Cerebellar cortex (tissue), 1 donor: ENCODE measurements around the gene NRN1L.
"Not testable (repeated sequence)": the region's sequence is repeated elsewhere in the genome, so short reads cannot be mapped to it uniquely, and the experiment has no call there.

ENCODE experiments used
- DNase-seq: peaks from one replicate; pipeline ENCODE4 v3.0.0-alpha.2; 2015; ENCODE audit warnings: low spot score

The NRN1L gene

DNA sequence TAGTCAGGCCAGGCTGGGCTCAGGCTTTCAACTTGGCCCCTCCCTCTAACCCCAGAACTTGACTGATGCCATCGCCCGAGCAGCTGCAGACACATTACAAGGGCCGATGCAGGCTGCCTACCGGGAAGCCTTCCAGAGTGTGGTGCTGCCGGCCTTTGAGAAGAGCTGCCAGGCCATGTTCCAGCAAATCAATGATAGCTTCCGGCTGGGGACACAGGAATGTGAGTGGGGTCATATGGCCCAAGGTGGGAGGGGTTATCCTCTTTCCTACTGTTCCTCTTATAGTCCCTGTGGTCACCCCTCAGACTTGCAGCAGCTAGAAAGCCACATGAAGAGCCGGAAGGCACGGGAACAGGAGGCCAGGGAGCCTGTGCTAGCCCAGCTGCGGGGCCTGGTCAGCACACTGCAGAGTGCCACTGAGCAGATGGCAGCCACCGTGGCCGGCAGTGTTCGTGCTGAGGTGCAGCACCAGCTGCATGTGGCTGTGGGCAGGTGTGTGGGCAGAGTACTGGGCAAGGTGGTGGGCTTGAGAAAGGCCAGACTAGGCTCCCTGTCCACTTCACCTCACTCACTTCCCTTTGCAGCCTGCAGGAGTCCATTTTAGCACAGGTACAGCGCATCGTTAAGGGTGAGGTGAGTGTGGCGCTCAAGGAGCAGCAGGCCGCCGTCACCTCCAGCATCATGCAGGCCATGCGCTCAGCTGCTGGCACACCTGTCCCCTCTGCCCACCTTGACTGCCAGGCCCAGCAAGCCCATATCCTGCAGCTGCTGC lies 2.1 kb upstream of the NRN1L start:
- DNase-seq, result no peak

DNA sequence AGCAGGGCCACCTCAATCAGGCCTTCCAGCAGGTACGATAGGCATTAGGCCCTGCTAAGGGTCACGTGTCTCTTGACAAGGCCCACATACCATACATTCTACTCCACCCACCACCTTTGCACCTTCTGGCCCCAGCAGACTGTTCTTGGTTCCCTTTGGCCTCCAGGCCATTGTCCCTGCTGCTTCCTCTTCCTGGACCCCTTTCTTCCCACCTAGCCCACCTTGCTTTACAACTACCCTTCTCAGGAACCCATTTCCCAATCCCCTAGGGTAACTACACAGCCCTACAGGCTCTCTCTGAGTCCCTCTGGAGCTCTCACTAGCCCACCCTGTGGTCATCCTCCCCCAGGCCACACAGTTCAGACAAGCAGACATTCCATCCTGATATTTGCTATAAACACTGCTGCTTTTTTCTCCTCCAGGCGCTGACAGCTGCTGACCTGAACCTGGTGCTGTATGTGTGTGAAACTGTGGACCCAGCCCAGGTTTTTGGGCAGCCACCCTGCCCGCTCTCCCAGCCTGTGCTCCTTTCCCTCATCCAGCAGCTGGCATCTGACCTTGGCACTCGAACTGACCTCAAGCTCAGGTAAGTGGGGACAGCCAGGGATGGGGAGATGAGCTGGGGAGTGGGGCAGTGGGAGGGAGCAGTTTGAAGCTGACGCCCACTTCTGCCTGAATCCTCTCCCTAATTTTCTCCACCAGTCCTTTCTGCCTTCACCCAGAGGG lies 1.4 kb upstream of the NRN1L start:
- no peak for DNase-seq

DNA sequence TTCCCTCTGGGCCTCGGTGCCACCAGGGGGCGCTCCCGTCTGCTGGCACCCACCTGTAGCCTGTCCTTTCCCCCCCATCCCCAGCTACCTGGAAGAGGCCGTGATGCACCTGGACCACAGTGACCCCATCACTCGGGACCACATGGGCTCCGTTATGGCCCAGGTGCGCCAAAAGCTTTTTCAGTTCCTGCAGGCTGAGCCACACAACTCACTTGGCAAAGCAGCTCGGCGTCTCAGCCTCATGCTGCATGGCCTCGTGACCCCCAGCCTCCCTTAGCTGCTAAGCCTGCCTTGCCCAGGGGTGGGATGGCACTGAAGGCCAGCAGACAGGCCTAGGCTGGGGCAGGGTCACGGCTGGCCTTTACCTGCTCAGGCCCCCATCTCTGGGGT lies 818 bp upstream of the NRN1L start:
- DNase-seq, result peak; percentile 52

DNA sequence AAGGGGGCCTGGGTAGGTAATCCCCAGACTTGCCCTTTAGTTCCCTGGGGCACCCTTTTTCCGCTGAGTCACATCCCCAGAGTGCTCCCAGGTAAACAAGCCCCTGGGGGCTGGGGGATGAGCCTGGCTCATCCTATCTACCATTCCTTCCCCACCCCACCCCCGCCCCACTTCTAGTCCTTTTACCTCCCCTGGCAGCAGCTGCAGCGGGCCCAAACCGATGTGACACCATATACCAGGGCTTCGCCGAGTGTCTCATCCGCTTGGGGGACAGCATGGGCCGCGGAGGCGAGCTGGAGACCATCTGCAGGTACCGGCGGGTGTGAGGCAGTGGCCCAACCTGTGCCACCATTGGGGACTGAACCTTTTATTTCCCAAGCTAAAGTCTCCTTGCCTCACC lies 860 bp downstream of the NRN1L start:
- no peak for DNase-seq

DNA sequence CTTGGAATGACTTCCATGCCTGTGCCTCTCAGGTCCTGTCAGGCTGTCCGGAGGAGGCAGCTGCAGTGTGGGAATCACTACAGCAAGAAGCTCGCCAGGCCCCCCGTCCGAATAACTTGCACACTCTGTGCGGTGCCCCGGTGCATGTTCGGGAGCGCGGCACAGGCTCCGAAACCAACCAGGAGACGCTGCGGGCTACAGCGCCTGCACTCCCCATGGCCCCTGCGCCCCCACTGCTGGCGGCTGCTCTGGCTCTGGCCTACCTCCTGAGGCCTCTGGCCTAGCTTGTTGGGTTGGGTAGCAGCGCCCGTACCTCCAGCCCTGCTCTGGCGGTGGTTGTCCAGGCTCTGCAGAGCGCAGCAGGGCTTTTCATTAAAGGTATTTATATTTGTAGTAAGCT lies 1.3 kb downstream of the NRN1L start:
- DNase-seq, result no peak

DNA sequence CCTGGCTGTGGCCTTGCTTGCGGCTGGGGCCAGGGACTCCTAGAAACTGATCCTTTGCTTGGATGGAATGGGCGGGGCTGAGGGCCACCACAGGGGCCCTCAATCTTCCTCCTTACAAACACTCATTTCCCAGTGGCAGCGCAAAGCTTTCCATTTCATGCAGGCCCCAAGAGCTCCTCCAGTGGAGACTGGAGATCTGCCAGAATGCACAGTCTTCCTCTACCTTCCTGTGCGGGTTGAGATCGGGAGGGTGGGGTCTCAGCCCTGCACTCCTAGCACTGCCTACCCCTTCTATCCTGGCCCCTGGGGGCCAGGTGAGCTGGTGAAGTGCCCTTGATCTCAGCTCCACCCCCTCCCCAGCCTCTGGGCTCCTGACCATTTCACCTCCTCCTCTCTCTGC lies 1.7 kb downstream of the NRN1L start:
- DNase-seq, result no peak

DNA sequence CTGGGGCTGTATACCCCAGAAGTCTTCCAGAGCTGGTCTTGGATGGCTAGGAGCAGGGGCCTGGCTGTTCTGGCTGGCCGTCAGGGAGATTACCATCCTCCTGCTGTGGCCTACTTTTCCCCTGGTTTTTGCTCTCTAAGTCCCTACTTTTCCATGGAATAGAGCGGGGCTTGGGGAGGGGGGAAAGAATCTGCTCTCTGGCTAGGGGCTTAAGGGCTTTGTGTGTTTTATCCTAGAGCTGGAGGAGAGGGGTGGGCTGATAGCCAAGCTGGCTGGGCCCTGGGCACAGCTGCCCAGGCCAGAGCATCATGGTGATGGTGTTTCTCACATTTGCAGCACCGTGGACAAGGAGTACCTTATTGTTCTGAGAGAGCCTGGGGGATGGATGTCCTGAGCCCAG lies 3.6 kb downstream of the NRN1L start:
- DNase-seq, result no peak

DNA sequence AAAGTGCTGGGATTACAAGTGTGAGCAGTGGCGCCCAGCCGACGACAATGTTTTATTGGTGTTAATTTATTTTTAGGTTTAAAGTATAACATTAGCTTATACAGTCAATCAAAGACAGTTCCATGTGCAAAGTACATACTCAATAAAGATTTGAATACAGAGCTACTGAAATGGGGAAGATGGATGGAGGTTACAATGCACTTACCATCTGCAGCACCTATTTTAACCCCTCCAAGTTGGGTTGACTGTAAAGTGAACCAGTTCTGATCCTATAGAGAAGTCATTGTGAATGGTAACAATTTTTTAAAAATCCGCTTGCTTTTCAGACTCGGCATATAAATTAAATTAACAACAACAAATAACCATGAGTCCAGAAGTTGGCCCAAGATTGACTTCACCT lies 7.7 kb downstream of the NRN1L start:
- no peak for DNase-seq

DNA sequence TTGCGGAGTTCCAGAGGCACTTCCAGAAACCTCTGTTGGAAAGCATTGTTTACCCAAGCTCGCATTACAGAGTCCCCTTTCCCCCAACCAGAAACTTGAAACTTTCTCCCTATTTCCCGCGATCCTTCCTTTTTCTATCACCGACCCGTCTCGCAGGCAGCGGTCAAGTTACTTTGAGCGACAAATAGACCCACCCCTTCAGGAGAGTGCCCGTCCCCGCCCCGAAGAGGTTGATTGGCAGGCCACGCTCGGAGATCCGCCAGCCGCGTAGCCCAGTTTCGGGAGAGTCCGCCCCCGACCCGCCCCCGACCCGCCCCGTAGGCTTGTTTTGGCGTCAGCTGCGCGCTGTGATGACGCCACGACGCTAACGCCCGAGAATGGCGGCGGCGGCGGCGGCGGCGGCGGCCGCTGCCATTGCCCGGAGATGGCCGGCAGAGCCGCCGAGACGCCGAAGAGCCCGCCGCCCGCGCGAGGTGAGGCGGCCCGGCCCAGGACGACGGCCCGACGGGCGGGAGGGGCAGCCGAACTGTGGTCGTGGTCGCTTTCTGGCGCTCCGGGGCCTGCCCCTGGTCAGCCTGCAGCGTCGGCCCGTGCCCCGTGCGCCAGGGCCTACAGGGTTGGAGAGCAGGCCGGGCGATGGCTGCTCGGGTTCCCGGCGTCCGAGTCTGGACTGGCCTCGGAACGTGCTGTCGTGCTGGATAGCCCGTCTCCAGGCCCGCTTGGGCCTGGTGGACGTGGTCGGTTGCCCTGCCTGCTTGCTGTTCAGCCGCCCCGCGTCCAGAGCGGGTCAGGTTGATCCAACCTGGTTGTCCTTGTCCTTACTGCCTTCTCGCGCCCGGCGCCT lies 8.4 kb downstream of the NRN1L start, which contains the start of gene PSKH1:
Gene PSKH1, plus strand, starts transcription at position 356 of the 844 bp plus-strand sequence. CDS start 15,496 bp downstream, outside the sequence.
- DNase-seq, result peak; percentile 97

DNA sequence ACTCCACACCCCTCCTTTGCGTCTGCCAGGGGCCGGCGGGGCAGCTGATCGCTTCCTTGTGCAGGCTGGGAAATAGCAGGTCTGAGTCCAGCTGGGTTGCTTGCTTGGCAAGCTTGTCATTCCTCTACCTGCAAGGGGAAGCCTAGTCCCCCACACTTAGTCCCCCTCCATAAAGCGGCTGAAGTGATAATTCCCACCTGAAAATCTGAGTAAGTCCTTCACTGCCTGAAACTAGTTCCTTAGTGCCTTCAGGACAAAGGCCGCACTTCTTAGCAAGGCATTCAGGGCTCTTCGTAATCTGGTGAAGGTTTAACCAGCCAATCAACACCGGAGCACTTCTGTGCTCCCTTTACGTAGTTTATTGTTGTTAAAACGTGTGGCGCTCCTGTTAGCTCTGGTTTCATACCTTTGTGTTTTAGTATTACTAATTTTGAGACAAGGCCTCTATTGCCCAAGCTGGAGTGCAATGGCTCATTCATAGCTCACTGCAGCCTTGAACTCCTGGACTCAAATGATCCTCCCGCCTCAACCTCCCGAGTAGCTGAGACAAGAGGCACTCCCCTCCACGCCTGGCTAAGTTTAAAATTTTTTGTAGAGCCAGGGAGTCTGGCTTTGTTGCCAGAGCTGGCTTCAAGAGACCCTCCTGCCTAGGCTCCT lies 9.2 kb downstream of the NRN1L start:
- DNase-seq, result no peak

DNA sequence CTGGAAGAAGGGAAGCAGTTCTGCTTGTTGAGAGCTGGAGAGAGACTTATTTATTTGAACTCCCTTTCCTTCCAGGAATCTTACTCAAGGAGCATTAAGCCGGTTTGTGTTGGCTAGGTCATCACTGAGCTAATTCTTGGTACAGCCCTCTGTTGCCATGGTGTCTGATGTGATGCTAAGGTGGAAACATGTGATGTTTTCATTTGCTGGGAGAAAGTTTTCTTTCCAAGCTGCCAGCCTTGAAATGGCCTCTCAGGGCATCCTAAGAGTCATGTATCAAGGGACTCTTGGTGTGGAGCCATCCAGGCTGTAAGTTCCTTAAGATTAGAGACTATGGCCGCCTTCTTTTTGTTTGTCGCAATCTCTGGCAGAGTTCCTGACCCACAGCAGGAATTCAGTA lies 12.5 kb downstream of the NRN1L start:
- DNase-seq, result peak; percentile 18

DNA sequence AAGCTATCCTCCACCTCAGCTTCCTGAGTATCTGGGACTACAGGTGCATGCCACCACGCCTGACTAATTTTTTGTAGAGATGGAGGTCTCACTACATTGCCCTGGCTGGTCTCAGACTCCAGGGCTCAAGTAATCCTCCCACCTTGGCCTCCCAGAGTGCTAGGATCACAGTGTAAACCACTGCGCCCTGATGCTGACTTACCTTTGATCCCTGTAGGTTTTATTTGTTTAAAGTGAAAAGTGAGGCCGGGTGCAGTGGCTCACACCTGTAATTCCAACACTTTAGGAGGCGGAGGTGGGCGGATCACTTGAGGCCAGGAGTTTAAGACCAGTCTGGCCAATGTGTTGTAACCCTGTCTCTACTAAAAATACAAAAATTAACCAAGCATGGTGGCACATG lies 17.0 kb downstream of the NRN1L start:
- no peak for DNase-seq

DNA sequence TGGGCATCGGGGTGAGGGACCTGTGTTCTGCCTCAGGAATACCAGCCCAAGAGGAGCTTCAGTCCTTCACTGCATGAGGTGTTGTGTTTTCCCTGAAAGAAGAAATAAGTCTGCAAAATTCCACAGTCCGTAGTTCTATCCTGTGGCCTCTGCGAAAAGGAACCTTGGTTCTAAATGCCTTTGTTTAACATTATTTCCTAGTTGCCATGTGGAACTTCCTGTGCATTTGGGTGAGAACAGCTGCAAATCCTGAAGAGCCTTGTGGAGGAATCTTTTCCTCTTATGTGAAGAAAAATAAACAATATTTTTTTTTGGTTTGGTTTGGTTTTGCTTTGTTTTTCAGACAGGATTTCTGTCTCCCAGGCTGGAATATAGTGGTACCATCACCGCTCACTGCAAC lies 18.1 kb downstream of the NRN1L start:
- DNase-seq, result no peak

DNA sequence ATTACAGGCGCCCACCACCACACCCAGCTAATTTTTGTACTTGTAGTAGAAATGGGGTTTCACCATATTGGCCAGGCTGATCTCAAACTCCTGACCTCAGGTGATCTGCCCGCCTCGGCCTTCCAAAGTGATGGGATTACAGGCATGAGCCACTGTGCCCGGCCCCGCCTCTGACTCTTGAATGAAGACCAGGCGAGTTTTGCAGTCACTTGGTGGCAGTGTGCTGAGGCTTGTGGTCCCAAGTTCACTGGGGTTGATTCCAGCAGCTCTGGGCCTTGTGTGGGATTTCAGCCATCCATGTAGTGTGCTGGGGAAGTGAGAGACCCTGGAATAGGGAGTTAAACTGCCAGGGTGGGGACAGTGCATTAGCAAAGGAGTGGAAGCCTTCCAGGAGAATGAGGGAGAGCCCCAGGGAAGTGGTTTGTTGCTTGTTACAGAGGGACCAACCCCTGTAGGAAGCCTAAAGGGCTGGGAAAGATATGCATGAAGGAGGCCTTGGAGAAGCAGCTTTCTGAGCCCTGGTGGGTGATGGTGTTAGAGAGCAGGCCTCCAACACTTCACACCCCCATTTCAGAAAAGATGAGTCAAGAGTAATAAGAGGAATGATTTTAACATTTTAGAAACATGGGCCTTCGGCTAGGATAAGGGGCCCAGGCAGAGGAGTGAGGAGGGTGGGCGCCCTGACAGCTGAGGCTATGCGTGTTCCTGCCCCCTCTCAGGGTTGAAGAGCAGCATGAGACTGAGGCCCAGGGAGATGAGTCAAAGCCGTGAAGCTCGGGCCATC lies 22.9 kb downstream of the NRN1L start:
- DNase-seq, result no peak

DNA sequence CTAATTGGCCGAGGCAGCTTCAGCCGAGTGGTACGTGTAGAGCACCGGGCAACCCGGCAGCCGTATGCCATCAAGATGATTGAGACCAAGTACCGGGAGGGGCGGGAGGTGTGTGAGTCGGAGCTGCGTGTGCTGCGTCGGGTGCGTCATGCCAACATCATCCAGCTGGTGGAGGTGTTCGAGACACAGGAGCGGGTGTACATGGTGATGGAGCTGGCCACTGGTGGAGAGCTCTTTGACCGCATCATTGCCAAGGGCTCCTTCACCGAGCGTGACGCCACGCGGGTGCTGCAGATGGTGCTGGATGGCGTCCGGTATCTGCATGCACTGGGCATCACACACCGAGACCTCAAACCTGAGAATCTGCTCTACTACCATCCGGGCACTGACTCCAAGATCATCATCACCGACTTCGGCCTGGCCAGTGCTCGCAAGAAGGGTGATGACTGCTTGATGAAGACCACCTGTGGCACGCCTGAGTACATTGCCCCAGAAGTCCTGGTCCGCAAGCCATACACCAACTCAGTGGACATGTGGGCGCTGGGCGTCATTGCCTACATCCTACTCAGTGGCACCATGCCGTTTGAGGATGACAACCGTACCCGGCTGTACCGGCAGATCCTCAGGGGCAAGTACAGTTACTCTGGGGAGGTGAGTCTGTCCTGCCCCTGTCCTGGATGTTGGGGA lies 24.5 kb downstream of the NRN1L start:
- no peak for DNase-seq

DNA sequence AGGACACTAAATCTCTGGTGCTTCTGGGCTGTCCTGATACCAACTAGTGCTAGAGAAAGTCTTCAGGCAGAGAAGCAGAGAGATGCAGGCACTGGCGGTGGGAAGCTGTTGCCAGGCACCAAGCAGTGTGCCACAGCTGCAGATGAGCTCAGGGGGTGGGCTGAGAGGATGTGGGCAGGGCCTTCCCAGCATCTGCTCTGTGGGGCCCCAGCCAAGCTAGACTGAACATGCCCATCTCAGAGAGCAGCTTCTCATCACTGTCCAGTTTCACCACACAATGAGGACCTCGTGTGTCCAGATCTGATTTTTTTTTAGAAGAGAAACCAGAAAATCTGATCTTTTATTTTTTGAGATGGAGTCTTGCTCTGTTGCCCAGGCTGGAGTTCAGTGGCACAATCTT lies 25.5 kb downstream of the NRN1L start:
- no peak for DNase-seq

DNA sequence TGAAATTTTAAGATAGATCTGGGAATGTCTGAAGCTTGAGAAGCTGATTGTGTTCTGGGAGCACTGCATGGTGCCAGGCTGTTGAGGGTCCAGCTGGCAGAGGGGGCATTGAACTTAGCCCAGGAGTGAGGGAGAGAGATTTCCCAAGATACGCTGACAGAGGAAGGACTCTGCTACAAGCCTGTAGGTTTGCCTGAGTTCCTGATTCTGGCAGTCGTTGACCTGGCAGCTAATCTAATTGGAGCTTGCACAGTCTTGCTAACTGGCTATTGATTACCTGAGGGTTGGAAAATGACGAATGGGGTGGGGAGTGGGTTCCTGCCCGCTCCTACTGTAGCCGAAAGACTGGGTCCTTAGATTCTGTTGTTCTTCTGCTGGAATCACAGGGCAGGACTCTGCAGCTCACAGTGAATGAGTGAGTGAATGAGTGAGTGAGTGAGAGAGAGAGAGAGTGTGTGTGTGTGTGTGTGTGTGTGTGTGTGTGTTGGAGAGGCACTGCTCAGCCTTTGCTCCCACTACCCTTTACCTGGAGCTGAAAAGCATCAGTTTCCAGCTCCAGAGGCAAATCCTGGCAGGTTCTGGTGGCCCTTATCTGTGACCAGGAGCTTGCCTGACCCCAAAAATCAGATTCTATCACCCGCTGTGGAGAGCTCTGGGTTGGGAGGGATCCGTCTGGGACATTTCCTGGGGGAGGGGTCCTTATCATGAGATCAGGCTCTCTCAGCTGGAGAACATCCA lies 30.2 kb downstream of the NRN1L start:
- DNase-seq, result no peak

DNA sequence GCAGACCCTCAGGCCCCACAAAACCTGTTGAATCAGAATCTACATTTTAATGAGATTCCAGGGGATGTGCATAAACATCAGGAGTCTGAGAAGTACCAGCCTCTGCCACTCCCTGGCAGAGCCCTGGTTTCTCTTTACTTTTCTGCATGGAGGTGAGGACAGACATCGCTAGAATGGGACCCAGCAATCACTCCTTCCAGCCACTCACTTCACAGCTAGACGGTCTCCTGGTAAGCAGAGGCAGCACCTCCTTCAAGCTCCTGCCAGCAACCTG lies 30.7 kb downstream of the NRN1L start:
- DNase-seq, result not testable (repeated sequence)

DNA sequence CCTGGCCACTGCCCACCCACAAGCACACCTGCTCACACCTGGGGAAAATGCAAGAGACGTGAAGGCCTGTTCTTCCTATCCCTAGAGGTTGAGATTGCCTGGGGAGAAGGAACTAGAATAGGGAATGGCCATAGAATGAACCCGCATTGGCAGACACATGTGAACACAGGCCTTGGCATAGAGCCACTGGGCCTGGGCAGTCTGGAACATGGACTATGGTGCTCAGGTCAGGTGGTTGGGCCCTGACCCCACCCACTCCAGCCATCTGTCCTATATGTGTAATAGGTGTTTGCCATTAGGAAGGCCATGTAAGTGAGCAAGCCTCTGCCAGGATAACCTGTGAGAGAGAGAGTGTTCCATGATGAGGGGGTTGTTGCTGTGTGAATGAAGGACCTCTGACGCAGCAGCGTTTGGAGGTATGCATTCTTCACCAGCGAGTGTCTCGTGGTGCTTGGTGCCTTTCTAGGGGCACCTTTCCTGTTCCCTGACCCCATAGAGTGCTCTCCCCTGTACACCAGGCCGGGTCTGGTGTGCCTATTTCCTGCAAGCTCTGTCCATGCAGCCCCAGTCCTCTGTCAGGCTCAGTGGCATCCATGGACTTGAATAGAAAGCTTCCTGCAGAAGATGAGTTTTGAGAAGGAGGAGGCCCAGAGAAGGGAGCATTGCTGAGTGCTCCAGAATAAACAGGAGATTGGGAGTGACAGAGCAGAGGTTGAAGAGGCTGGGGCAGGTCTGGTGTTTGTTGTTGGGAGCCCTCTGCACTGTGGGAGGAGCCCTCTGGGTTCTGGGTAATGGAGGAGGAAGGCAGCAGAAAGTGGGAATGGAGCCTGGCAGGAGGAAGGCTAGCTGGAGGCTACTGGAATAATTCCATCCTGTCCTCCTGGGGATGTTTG lies 31.4 kb downstream of the NRN1L start:
- DNase-seq, result no peak
